Right ventricle myocardium superior (tissue), 1 donor: Measurements from ENCODE around the gene TTLL11. TPM values are rescaled to one million over a fixed set of nuclear protein-coding genes. Genes with fewer than 3 reads are reported as not detected.
"Not testable (repeated sequence)": the region's sequence is repeated elsewhere in the genome, so short reads cannot be mapped to it uniquely, and the experiment has no call there.

ENCODE experiments used
- ATAC-seq: fragments of 200-7000 bp; cut with Tn5 transposase; one replicate; pipeline ENCODE4 v1.9.1; 2020; ENCODE audit warnings: mild to moderate bottlenecking; ENCODE audit not compliant: poor library complexity
- DNase-seq: peaks from one replicate; pipeline ENCODE4 v3.0.0-alpha.2; 2020
- intact Hi-C: fragments of 100-400 bp; cut with DNase I; formaldehyde crosslinking; loops from one replicate; pipeline ENCODE4 v1.11.2; 2022
- total RNA-seq: library from RNA; stranded (reverse); fragmentation: NEBNext Ultra II Directional; extraction: Animal tissue kit (Norgen Biotek cat#: 25700); gene quantifications from one replicate; pipeline ENCODE4 v1.2.1, GENCODE V29; 2021
- donor health status: DM: no; HTN: yes; CAD: no; lungs with severe emphysema.

Gene TTLL11
- total RNA-seq, 1 donor from 2014 or later, result 5.0 TPM

DNA sequence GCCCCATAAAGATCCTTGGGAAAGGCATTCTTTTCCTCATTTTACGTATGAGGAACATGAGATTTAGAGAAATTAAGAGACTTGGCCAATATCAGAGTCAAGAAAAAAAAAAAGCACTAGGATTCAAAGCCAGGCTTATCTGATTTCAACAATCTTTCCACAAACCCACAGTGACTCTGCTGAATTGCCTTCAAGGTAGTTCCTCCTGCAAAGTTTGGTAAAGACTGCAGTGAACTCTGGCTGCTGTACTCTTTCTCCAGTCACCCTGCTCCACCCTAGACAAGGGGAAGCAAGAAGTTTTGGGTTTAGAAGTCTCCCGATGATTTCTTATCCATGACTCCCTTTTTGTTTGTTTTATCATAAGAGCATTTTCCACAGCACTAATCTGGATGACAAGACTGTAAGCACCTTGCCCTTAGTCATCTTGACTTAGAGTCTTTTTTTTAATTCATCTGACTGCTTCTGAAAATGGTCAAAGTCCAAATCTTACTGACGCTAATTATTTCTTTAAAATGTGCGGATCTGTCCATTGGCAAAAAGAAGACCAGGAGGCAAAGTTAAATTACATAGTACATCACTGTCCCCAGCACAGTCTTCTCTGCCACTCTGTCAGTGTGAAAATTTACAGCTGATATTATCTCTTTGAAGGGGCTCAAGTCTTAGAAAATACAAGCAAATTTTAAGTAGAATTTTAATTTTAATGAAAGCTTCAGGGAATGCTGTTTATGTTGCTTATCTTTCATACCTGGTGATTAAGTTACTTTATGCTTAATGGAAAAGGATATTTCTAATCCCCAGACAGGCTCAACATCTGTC lies 180.1 kb downstream of the TTLL11 start:
- intact Hi-C loops, result no loop called here
- no peak for ATAC-seq

DNA sequence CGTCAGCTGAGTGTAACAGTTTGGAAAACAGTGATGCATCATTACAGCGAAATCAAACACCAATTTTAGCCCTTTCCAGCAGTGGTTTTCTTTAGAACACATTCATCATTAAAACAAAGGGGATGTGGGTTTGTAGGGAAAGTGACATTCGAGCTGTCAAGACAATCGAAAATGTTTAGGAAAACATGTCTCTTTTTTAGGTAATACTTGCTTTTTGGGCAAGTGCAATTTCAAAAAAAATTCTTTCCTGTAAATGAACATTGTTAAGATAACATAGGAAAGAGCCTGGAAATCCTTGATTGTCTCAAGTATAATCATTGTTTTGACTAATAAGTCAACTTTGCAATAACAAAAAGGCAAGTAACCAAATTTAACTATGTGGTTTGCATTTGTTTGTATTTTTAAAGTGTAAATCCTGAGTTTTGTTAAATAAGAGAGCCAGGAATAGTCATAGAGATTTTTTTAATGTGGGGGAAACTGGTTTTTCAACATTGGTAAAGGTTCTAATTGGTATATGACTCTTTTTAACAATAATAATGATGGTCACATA lies 182.5 kb downstream of the TTLL11 start:
- intact Hi-C loops, result no loop called here
- DNase-seq, result no peak
- no peak for ATAC-seq

More for the DNA sequence above, 180.1 kb downstream of the TTLL11 start:
- DNase-seq, result no peak

DNA sequence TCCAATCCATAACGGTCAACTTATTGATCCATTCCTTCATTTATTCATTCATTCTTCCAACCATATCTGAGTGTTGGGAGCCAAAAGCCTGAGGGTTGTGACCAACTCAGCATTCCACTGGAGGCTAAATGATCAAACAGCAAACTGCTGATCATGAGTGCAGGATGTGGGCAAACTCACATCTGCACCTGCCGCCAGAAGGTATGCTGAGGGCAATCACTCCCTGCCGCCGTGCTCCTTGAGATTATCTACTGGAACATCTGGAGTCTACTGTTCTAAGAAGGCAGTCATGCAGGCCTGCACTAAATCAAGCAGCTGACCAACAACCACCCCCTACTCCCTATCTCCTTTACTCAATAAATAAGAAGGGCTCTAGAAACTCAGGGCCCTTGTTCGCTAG lies 184.0 kb downstream of the TTLL11 start:
- intact Hi-C loops, result no loop called here
- ATAC-seq (no peak), DNase-seq (no peak)

DNA sequence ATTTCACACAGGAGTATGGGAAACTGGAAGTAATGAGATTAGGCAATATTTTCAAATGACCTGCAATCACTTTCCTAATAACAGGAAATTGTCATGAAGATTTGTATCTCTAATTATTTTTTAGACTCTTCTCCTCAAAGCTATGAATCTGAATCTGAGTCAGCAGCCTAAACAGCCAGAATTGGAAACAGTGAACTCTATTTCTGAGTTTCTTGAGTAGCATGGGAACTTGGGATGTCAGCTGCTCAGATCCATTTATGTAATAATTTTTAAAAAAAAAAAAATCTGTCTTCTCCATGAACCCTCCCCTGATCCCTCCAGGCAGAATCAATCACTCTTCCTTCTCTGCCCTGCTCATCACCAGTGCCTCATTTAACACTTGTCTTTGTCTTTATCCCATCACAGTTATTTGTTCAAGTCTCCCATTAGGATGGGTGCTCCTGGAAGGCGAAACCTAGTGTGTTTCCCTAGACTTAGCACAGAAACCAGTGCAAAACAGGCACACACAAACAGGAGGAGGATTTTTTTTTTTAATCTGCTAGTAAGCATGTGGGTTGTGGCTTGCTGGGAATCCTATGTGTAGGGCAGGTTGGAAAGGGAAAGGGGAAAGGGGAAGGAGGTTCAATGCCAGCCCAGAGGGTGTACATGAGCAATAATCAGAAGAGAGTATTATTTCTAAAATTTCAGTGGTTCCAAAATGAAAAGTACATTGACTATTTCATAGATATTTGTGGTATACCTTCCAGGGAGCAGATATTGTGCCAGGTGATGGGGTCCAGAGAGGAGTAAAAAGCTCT lies 186.8 kb downstream of the TTLL11 start:
- intact Hi-C loops, result no loop called here
- DNase-seq, result no peak
- ATAC-seq, result no peak

DNA sequence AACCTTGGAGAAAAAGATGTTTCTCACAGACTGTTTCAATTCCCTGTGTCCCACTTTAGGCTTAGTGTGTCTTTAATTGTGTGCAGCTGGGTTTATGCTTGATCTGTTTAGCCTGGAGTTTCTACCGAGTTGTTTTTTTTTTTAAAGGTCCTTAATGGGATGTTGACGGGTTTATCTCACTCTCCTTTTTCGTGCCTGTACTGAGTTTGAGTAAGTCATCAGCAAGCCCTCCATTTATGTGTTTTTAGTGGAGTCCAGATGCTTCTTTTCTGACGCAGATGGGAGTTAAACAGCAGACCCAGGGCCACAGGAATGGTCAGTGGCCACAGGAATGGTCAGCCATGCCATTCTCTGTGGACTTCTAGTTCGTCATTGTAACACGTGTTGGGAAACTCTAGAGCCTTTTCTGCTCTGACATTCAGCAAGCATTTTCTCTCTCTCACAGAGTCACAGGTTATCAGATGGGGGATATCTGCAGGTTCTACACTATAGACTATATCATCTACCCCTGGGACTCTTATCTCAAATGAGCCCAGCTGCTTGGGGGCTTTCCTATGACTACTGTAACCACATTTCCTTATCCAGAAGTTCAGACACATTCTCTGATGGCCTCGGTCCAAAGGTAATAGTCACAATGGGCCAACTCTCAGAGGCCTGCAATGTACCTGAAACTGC lies 190.5 kb downstream of the TTLL11 start:
- DNase-seq, result no peak
- intact Hi-C loops, result no loop called here
- peak; percentile 76 for ATAC-seq

DNA sequence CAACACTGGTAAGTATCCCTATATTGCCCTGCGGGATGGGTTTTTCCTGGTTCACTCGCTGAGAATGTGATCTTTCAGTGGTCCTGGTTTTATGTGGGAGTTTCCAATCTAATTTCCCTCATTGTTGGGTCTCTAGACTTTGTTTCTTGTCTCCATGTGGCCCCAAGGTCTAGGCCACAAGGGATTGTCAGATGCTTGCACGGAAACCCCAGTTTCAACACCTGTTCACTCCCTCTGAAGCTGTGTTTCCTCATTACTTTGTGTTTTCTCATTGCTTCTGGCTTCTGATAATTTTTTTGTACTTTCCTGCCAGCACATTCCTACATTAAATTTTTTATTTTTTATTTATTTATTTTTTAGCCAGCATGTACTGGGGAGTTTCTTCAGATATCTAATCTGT lies 191.5 kb downstream of the TTLL11 start:
- ATAC-seq (no peak), DNase-seq (no peak)
- intact Hi-C loops, result no loop called here

DNA sequence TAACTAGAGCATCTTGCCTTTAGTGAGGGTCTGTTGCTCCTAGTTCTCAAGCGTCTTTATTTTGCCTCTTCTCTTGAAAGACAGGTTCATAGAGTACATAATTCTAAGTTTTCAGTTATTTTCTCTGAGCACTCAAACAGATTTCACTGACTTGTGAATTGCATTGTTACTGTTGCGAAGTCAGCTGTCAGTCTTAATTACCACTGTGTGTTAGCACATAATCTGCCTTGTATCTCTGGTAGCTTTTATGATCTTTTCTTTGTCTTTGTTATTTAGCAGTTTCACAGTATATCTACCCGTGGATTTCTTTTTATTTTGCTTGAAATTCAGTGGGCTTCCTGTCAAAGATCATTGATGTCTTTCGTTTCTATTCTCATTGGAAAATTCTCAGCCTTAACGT lies 192.9 kb downstream of the TTLL11 start:
- intact Hi-C loops, result no loop called here
- no peak for ATAC-seq

DNA sequence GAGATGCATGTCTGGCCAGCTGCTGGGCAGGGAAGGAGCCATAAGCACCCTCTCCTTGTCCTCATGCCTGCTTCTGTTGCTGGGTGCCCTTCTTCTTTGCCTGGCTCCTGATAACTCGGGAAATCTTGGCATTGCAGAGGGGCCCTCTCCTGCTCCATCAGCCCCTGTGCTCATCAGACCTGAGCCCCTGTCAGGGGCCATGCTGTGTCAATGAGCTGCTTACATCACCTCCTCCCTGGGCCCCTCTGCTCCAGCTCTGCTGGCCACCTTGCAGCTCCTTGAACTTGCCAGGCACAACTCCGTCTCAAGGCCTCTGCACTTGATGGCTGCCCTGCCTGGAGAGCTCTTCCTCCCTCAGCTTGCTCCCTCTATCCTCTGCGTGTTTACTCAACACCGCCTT lies 194.3 kb downstream of the TTLL11 start:
- intact Hi-C loops, result no loop called here
- ATAC-seq (no peak), DNase-seq (no peak)

More for the DNA sequence above, 192.9 kb downstream of the TTLL11 start:
- no peak for DNase-seq

DNA sequence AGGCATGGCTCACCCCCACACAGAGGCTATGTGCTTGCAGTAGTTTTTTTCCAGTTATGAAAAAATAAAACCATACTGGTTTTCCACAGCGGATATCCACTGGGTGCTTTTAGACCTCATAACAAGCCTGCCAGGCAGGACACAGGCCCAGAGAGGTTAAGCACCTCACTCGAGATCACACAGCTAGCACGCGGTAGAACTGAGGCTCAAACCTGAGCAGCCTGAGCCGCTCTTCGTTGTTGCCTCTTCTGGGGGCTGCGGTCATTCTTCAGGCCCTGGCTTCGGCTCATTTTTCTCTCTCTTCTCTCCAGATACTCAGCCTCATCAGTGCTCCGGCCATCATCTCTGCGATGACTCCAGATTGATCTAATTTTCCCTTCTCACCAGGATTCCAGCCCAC lies 196.0 kb downstream of the TTLL11 start:
- intact Hi-C loops, result no loop called here
- DNase-seq (no peak), ATAC-seq (no peak)

DNA sequence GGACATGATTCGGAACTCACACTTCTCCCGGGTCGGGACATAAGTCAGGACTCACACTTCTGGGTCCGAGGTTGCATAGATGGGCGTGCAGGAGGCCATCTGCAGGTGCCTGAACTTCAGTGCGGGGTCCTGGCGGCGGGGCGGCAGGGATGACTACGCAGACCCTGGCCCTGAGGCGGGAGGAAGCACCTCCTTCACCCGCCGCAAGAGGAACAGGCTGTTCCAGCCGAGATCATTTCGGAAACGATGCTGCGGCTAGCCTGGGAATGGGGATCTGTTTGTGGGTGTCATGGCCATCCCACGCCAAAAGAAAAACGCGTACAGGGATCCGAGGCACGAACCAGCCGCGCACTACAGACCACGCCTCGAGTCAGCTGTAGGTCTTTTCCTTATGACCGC lies 196.6 kb downstream of the TTLL11 start:
- DNase-seq, result no peak
- peak; percentile 16 for ATAC-seq
- intact Hi-C loops, result no loop called here

DNA sequence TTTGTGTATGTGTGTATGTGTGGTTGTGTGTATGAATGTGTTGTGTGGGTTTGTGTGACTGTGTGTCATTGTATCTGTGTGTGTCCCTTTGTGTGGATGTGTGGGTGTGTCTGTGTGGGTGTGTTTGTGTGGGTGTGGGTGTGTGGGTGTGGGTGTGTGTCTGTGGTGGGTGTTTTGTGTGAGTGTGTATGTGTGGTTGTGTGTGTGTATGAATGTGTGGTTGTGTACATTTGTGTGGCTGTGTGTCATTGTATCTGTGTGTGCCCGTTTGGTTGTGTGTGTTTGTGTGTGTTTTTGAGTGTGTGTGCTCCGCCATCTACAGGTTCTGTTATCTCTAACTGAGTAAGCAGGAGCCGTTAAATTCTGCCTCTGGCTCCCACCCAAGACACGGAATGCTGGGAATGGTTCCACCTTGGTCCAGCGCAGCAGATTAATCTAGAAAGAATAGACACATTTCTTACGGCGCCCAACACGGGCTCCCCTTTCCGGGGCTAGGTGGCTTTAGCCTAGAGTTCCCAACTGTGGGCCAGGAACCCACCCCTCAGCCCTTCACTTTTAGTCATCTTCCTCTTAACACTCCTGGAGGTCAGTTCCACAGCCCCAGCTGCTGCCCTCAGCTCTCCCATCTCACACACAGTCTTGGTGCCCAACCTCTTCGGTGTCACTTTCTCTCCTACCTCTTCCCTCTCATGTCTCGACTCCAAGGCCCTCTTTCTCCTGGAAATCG lies 197.1 kb downstream of the TTLL11 start:
- intact Hi-C loops, result no loop called here
- DNase-seq (no peak), ATAC-seq (peak; percentile 79)

DNA sequence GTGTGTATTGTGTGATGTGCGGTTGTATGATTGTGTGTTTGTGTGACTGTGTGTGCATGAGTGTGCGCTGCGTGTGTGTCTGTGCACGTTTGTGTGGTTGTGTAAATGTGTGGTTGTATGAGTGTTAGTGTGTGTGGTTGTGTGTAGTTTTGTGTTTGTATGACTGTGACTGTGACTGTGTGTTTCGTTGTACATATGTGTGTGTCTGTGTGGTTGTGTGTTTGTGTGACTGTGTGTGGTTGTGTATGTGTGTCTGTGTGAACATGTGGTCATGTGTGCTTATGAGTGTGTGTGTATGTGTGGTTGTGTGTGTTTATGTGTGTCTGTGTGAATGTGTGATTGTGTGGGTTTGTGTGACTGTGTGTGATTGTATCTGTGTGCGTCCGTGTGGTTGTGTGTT lies 197.8 kb downstream of the TTLL11 start:
- no peak for DNase-seq
- intact Hi-C loops, result no loop called here
- no peak for ATAC-seq

DNA sequence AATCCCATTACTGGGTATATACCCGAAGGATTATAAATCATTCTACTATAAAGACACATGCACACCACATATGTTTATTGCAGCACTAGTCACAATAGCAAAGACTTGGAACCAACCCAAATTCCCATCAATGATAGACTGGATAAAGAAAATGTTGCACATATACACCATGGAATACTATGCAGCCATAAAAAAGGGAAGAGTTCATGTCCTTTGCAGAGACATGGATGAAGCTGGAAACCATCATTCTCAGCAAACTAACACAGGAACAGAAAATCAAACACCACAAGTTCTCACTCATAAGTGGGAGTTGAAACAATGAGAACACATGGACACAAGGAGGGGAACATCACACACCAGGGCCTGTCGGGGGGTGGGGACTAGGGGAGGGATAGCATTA lies 198.7 kb downstream of the TTLL11 start:
- DNase-seq, ATAC-seq, intact Hi-C loops: not testable (repeated sequence)

DNA sequence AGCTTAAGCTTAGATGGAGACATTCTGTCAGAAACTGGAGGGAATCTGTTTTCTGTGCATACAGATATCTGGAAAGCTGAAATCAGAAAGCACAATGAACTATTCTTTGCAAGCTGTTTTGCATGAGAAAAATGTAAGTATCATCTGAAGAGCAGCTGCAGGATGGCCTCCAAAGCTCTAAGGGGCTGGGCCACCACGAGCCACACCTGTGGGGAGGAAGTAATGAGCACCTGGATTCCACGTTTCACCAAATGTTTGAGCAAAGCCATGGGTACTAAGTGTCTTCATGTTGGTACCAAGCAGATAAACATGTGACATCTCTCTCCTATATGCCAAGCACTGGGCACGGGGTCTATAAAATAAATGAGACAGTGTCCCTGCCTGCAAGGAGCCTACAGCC lies 199.3 kb downstream of the TTLL11 start:
- intact Hi-C loops, result no loop called here
- ATAC-seq (no peak), DNase-seq (no peak)

DNA sequence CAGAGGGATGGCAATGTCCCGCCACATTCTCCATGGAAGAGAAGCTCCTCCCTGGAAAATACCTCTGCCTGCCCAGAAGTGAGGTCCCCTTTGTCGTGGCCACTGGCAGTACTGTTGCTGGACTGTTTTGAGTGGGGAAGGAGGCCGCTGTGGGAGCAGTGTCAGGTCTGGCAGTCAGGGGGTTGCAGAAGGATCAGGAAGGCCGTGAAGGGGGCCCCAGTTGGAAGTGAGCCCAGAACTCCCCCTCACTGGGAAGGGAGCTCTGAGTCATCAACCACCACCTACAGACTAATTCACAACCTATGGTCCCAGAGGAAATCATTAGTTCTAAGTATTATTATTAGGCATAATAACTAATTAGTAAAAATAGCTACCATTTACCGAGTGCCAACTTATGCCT lies 200.4 kb downstream of the TTLL11 start:
- intact Hi-C loops, result no loop called here
- DNase-seq (no peak), ATAC-seq (no peak)

DNA sequence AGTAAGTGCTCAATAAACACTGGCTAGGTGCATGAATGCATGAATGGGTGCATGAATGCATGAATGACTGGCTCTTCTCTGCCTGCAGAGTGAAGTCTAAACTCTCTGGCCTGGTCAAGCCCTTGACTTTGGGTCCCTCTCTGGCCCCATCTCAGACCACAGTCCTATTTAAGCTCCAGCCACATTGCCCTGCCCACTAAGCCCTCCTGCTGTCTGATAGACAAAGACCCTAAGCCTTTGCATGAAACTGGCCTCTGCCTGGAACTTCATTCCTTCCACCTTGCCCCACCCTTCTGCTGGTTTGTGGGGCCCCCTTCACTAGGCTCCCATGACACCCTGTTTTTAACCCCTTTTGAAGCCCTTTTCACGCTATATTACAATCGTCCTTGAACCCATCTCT lies 202.4 kb downstream of the TTLL11 start:
- DNase-seq (no peak), ATAC-seq (no peak)
- intact Hi-C loops, result no loop called here

DNA sequence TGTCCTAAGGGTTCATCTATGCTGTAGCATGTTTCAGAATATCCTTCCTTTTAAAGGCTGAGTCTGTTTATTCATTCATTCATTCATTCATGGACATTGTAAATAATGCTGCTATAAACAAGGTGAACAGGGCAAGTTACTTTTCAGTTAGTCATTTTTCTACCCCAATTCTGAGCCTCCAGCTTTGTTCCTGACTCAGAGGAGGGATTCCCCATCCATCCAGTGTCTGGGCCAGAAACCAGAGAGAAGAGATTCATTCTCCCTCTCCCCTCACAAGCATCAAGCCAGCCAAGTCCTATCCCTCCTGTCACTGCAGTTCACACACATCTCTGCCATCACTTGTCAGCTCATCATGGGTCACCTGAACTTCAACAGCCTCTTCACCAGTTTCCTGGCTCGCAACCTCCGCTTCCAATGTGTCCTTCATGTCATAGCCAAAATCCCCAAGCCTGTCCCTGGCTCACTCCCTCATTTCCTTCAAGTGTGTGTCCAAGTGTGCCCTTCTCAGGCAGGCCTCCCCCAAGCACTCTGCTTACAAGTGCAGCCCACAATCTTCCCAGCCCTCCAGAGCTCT lies 203.0 kb downstream of the TTLL11 start:
- intact Hi-C loops, result no loop called here
- DNase-seq (no peak), ATAC-seq (peak; percentile 73)

DNA sequence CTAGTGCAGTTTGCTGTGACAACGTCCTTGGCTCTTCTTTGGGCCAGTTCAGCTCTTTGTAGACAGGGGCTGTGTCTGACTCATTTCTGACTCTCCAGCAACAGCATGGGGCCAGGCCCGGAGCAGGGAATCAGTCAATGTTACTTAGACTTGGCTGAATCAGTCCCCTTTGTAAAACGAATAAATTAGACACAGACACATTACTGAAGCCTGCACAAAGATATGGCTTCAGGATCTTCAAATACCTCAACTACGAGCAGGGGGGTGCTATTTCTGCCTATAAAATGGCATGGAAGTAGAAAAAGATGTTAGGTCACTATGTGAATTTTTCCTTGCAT lies 204.7 kb downstream of the TTLL11 start:
- DNase-seq (no peak), ATAC-seq (peak; percentile 26)
- intact Hi-C loops, result no loop called here
